NCI-H446 treated with DMSO at 0.1 percent for 48 hours (cell line): ENCODE measurements around the gene HMGN3.
A peak's percentile ranks its signal among the peaks of the same experiment; 100 is the strongest.

Source experiments
- DNase-seq: peaks from one replicate; lab custom pipeline; 2025; lab: John Stamatoyannopoulos, UW

The HMGN3 gene

DNA sequence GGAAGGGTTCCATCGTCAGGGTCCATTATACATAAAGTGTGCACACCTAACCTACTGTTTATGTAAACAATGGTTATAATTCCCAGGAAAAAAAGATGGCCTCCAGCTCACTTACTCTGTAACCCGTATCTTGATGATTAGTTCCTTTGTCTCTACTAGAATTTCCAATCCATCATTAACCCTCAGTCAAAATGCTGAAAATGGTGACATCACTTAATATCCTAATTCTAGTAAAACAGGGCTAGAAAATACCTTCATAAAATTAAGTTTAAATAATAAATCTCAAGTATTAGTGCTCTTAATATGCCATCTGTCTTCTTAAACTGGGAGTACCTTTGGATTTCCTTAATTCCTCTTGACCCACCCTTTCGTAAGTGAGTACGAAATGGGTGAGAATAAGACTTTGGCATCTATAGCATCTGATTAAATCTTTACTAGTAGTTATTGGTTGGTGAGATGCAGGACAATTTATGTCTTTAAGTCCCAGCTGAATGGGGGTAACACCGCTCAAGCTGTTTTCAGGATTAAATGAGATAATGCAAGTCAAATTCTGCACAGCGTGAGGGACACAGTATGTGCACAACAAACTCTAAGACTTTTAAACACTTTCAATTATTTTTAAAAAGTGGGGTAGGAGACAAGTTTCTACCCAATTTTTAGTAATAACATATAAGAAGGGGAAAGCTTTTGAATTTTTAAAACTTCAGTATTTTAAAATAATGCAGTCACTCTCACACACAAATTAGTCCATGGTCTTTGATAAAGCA lies 1.6 kb downstream of the HMGN3 start:
- no peak for DNase-seq

DNA sequence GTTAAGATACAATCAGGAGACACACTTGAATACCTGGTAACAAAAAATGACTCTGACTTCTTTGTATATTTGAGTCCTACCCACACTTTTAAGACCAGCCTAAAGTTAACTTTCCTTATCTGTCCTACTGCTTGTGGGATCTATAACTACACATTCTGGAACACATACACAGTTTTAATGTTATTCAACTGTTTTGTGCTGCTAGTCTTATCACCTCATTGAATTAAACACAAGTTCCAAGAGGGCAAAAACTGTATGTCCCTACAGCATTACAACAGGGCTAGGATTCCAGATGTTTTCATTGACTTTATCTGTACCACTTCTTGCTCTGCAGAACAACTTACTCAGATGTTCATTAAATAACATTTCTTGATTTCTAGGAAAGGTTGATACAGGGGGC lies 2.8 kb downstream of the HMGN3 start:
- DNase-seq: no peak

DNA sequence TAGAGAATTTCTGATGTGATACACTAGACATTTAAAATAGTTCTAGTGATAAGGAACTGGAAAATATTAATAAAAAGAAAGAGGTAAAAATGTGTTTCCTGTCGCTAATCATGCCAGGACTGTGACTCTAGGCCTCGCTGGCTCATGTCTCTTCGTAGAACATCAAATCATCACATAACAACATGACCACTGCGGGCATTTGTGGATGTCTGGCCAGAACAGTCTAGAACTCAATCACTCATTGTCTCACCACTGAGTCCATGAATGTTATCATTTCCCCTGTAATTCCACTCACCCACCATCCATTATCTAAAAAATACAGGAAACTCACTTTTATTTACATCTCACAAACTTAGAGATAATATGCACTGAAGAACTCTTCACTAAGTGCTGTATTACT lies 3.4 kb downstream of the HMGN3 start:
- DNase-seq: no peak

DNA sequence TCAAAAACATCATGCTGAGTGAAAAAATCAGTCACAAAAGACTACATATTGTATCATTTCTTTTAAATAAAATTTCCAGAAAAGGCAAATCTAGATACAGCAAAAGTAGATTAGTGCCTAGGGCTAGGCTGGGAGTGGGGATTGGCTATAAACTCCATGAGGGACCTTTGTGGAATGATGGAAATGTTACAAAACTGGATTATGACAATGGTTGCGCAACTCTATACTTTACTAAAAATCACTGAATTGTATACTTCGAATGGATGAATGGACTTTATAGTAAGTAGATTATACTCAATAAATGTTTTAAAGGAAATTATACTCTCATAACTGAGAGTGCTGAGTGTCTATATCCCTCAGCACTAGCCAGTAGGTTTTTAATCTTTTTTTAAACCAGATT lies 4.3 kb downstream of the HMGN3 start:
- no peak for DNase-seq

DNA sequence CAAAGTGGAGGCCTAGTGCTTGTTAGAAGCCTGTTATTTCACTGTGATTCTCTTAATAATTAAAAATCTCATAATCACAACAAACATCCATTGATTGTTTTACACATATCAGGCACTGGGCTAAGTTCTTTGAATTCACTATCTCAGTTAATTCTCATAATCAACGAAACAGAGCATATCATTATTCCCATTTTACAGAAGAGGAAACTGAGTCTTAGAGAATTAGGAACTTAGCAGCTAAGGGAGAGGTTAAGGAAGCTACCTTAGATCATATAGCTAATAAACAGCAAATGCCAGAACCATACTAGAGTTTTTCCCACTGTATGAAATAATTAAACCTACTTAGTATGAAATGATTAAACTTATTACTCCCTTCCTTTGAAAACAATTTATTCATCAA lies 7.0 kb downstream of the HMGN3 start:
- DNase-seq: no peak

DNA sequence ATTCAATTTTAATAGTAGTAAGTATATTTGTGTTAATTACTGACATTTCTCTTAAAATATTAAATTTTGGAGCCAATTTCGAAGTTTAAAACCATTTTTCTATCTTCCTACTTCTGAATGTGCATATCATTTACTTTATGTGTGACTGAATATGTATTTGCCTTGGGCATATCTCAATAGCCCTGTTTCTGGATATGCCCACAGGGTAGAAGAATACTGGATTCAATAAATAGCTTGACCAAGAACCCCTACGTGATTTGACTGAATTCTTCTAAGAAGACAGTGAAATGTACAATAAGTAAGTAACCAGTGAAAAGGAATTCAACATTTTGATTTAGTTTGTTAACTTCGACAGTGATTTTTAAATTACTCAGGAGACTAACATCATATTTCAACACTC lies 7.8 kb downstream of the HMGN3 start:
- DNase-seq: no peak

DNA sequence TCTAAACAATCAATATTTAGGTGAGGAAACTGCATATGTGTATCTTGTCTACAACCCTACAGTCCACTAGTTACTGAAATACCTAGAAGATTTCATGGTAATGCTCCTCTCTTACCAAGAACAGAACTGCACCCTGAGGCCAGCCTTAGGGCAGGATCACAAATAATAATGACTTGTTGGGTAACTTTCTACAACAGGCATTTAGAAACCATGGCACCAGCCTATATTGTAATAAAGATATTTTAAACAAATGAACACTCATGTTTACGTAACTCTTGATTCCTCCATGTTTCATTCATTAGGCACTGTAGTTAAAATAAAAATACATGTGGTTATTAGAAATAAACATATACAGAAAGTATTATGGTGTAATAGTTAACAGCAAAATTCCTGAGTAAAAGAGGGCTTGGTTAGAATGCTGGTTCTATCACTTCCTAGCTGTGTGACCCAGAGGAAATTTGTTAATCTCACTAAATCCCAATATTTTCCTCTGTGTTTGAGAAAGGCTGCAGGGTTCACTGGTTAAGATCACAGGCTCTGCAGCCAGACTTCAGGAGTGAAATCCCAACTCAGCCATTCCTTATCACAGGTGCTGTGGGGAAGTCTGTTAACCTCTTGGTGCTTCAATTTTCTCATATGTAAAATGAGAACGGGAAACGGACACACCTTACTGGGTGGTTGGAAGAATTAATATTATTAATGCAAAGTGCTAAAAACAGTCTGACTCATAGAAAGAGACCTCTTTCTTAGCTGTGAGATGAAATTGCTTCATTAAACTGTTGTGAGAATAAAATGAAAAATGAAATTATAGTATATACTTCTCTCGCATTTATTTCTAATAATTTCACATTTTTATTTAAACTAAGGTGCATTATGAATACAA lies 8.5 kb downstream of the HMGN3 start:
- no peak for DNase-seq

DNA sequence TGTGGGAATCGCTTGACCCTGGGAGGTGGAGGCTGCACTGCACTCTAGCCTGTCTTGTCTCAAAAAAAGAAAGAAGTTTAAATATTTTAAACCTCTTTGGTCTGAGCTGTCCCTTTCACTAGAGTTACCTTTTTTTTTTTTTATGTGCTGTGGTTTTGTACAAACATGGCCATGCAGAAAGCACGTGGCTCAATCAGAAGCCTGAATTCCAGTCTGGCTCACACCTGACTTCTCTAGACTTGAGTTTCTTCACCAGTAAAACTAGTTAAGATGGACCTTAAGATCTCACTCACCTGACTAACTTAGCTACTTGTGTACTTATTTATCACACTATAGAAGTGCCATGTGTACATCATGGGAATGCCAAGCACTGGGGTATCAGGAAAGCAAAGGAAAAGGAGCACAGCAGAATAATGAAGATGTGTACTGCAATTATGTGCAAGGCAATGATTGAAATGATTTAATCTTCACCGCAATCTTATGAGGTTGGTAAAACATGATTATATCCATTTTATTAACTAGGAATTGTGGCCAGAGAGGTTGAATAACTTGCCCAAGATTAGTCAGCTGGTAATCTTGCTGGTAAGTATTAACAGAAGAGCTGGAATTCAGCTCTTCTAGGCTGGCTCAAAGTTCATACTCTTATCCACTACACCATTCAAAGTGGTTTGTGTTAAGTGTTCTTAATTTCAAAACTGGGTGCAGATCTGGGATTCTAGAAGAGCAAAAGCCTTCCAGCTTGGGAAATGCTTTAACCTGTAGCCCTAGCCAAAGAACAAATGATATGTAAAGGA lies 10.7 kb downstream of the HMGN3 start:
- DNase-seq: no peak

DNA sequence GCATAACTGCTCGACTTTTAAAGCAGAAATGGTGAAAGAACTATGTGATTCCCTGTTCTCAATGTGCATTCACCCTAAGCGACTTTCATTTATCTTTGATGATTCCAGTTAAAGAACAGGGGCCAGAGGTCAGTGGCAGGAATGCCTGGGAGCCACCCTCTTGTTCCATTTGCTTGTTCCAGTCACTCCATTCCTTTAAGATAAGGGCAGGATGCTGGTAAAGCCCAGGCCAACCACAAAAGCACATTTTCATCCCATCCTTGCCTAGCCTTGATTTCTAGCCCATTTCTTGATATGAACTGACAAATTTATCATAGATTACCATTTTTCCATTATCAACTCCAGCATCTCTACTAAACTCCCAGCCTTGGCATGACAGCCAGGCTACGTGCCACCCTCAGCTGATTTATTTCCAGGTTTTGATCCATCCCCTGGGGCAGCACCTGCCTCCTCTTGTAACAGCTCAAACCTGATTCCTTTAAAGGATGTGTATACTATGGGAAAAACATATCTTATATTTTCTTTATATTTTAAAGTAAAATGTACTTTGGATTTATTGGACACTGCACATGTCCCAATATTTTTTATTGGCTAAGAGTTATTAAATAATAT lies 19.2 kb downstream of the HMGN3 start:
- no peak for DNase-seq

DNA sequence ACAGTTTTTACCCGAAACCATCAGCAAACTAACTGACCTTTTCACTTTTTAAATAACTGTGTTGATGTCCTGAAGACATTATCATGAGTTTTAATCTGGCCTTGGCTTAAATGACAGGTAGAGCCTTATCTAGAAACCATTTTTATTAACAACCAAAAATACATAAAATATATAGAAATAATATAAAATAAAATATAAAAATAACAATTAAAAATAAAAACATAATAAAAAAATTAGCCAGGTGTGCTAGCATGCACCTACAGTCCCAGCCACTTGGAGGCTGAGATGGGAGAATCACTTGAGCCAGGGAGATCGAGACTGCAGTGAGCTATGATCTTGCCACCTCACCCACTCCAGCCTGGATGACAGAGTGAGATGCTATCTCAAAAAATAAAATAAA lies 21.6 kb downstream of the HMGN3 start:
- no peak for DNase-seq

DNA sequence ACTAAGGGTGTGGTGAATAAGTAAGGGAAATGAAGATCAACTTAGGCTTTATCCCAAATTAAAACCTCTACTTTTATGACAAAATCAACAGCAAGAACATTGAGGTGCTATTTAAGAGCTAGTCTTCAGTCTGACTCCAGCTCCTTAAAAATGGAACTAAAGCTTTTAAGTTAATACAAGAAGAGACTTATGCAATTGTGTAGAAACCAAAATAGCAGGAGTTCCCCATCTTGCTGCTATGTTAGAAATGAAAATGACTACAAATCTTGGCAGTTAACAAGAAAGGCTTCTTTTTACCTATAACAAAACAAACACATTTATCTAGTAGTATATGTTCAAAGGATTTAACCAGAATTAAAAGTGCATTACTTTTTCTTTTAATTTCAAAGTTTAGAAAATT lies 25.7 kb downstream of the HMGN3 start:
- no peak for DNase-seq

DNA sequence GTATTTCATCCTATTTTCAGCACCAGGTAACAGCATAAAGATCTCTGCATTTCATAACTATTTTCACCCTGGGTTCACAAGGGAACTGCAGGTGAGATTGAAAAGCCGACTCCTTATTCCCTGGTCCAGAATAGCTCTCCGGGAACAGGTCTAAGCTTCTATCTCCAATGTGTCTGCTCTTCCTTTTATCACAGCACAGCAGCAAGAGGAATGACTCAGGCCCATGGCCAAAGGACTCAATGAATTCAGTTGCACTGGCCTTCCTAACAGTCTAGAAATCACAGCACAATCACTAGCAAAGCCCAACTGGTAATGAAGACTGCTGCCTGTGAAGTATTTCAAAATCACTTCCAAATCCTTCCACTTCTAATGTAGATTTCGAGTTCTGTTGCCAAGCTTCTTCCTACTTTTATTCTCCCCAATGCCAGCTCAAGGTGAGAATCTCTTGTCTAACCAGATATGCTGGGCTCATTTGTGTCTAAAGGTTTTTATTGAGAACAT lies 30.7 kb downstream of the HMGN3 start:
- DNase-seq: no peak

DNA sequence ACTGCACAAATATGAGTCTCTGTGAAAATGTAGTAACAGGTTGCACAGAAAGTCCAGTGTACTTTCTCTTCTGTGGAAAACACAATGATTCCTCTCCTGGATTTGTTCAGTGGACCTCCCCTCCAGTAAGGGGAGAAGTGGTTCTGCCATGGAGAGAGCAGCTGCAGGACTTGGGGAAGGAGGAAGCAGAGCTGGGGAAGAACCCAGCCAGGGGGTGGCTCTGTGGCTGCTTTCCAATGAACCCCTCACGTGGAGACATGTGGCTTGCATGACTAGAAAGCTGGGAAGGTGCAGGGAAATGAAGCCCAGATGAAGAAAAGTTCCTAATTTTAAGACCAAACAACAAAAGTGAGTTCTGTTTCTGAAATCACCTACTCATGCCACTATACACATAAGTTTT lies 31.9 kb downstream of the HMGN3 start:
- no peak for DNase-seq

DNA sequence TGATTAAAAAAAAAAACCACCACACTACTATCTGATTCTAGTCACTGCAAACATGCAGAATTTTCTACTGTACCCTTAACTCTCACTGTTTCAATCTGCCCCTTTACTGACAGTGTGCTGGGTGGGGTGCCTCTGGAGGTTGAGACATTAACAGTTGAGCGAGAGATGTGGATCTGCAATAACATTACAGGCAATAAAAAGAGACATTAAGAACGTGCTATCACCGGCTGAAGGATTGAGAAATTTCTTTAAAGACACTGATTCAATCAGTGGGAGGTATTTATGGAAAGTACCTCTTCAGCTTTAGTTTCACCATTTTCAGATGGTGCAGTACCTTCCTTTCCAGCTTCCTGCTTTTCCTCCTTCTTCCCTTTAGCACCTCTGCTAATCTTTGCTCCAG lies 32.5 kb downstream of the HMGN3 start:
- DNase-seq: no peak

DNA sequence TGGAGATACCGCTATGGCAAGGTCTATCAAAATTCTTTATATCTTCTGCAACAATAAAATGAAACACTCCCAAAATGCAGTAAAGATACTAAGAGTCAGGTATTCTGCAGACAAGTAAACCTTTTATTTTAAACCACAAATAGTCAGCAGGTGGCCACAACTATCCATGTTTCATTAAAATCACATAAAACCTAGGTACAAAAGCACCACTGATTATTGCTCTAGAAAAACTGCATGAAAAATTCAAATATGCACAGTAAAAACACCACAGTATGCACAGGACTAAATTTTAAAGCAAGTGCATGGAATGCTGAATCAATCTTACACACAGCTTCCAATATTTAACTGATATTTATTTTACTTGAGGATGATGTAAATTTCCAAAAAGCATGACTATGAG lies 33.3 kb downstream of the HMGN3 start:
- DNase-seq: no peak

DNA sequence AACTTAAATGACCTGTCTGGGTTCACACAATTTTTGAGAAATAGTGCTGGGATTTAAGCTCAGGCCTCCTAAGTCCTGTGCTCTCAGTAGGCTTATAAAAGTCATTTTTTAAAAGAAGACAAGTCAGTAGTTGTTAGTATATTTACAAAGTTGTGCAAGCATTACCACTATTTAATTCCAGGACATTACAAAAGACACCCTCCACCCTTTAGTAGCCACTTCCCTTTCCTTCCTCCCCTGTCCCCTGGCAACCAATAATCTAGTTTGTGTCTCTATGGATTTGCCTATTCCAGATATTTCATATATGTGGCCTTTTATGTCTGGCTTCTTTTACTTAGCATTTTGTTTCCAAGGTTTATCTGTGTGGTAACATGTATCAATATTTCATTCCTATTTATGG lies 37.6 kb downstream of the HMGN3 start:
- no peak for DNase-seq

DNA sequence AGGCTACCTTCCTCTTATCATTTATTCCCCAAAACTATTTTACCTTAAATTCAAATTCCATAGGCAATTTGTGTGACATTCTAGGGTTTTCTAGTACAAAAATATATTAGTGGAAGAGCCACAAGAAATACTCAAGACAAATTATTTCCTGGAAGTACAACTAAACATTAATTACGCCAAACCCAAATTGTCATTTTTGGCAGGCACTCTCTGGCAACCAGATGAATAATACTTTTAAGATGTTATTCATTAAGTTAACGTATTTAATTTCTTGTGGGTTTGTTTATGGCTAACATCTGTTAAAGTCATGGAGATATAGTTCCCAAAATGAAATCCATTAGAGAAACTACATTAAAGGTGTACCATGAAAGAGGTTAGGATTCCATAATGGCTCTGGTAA lies 40.5 kb downstream of the HMGN3 start:
- no peak for DNase-seq

DNA sequence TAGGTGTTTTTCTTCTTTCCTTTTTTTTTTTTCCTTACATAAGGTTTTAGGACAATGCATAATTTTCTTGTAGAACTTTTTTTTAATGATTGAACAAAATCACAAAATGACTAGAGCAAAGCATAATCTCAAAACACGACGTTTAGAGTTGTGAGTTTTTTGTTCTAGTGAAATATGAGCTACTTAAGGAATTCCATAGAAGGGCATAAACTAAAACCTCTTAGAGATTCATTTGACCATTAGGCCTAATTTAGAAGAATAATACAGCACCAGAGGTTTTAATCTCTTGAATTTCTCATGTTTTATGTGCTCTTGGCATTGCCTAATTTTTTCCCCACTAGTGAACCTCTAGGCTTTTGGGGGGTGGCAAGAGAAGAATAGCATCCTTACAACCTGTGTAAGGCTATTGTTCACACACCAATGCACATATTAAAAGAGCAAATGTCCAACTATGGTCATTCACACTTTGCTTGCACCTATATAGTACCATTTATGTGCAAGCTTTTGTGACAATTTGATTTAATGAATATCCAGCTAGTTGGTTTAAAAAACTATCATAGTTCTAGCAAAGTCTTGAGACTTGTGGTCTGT lies 44.6 kb downstream of the HMGN3 start:
- no peak for DNase-seq

DNA sequence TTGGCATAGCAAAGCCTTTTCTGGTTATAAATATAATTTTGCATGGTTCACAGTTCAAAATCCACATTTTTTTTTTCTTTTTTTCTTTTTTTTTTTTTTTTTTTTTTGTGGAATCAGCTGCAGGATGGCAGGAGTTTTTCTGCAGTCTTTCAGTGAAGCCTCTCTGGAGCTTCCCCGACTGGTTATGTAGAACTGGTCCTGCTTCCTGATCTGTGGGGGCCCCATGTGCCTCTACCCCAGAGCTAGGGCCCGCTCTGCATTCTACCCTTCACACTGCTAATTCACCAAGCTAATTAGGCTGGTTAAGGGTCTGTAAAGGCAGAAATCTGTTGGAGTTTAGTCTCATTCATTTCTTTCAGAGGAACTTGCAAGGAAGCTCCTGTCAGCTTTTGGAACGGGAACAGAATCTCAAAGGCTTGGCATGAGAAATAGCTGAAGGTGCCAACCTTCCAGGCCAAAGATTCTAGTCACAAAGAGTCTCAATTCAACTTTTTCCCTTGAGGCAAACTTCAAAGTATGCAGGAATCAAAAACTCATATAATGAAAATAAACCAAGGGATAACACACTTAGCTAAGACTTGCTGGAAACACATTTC lies 45.5 kb downstream of the HMGN3 start:
- DNase-seq: peak; percentile 49

DNA sequence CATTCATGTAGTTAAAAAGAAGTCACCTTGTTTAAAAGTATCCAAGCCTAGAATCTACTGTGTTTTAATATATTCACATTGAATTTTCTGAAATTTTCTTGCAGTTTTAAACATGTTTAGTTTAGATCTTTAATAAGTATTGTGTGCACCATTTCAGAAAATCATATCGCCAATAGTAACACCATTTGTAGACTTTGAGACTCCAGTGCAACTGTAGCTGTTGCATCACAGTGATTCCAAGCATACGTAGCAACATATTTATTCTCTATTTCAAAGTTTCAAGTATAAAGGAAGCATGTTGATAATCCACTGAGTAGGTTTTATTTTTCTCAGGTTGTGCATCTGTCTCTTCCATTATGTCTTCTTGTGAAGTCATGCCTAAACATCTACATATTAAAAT lies 46.4 kb downstream of the HMGN3 start:
- DNase-seq: no peak

DNA sequence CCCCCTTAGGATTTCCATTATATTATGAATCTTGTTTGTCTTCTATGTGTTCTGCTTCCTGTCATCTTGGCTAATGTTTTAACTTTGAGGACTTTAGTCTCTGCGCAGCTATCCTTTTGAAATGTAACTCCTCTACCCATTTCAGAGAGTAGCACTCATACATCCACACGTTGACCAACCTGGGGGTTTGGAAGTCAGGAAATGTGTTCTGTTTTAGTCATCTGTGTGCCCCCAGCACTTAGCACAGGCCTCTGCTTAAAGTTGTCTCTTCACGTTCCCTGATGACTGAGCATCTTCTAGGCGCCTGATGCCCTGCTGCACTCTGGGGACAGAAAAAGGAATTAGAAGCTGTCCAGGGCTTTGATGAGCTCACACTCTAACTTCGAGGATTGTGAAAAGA lies 47.9 kb downstream of the HMGN3 start:
- no peak for DNase-seq
